Liver (tissue), 9 donors: Measurements from ENCODE around the gene HOXD9. TPM values are rescaled to one million over a fixed set of nuclear protein-coding genes. Genes with fewer than 3 reads are reported as not detected.

ENCODE experiments used
- DNase-seq: peaks from one replicate; pipeline ENCODE4 v3.0.0-alpha.2; 2017; ENCODE audit warnings: low spot score
- H3K27ac ChIP-seq, 2 donors: one replicate each; pipeline ENCODE4 v1.7.0; 2013; ENCODE audit warnings: inconsistent platforms in 2 of 2, low read length in 2 of 2, control low read depth in 1 of 2, low read depth in 1 of 2, mild to moderate bottlenecking in 1 of 2
- H3K27me3 ChIP-seq, 4 donors: one replicate each; pipeline versions ENCODE4 v1.6.1 to v1.7.0; 2013; ENCODE audit warnings: low read length in 3 of 4, inconsistent platforms in 1 of 4, mild to moderate bottlenecking in 1 of 4, moderate library complexity in 1 of 4; ENCODE audit not compliant: control insufficient read depth in 4 of 4, insufficient read depth in 4 of 4
- H3K36me3 ChIP-seq, 4 donors: one replicate each; pipeline versions ENCODE4 v1.6.1 to v1.7.0; 2013; ENCODE audit warnings: low read length in 3 of 4, mild to moderate bottlenecking in 3 of 4, low read depth in 1 of 4, moderate library complexity in 1 of 4; ENCODE audit not compliant: control insufficient read depth in 4 of 4, insufficient read depth in 3 of 4
- H3K4me1 ChIP-seq, 4 donors: one replicate each; pipeline versions ENCODE4 v1.6.1 to v1.7.0; 2013; ENCODE audit warnings: low read length in 3 of 4, mild to moderate bottlenecking in 3 of 4, moderate library complexity in 1 of 4; ENCODE audit not compliant: control insufficient read depth in 4 of 4, insufficient read depth in 4 of 4
- H3K4me3 ChIP-seq, 3 donors: one replicate each; pipeline versions ENCODE4 v1.6.1 to v1.7.0; 2013; ENCODE audit warnings: low read length in 3 of 3, control low read depth in 1 of 3, low read depth in 1 of 3, mild to moderate bottlenecking in 1 of 3
- H3K9ac ChIP-seq, 2 donors: one replicate each; pipeline ENCODE4 v1.7.0; 2013; ENCODE audit warnings: low read length in 2 of 2, mild to moderate bottlenecking in 2 of 2, moderate library complexity in 2 of 2, control low read depth in 1 of 2, low read depth in 1 of 2
- H3K9me3 ChIP-seq, 4 donors: one replicate each; pipeline versions ENCODE4 v1.6.1 to v1.7.0; 2013; ENCODE audit warnings: low read length in 3 of 4; ENCODE audit not compliant: control insufficient read depth in 4 of 4
- EGR1 ChIP-seq, 2 donors: IDR thresholded peaks; 2 replicates each; pipeline ENCODE4 v1.6.1; 2016 to 2018; ENCODE audit warnings: antibody characterized with exemption in 2 of 2, low read depth in 2 of 2
- FOXA1 ChIP-seq: IDR thresholded peaks from 2 replicates; pipeline ENCODE4 v1.6.1; 2016; ENCODE audit warnings: antibody characterized with exemption
- FOXA2 ChIP-seq: IDR thresholded peaks from 2 replicates; pipeline ENCODE4 v1.6.1; 2016; ENCODE audit warnings: antibody characterized with exemption
- GABPA ChIP-seq, 2 donors: IDR thresholded peaks in 1 of 2; conservative IDR thresholded peaks in 1 of 2; 2 replicates each; pipeline ENCODE4 v1.6.1; 2016; ENCODE audit warnings: antibody characterized with exemption in 2 of 2, mild to moderate bottlenecking in 1 of 2, moderate library complexity in 1 of 2
- HNF4A ChIP-seq, 2 donors: conservative IDR thresholded peaks; 2 replicates each; pipeline ENCODE4 v1.6.1; 2016; ENCODE audit warnings: antibody characterized with exemption in 2 of 2, mild to moderate bottlenecking in 2 of 2
- HNF4G ChIP-seq: IDR thresholded peaks from 2 replicates; pipeline ENCODE4 v1.6.1; 2016; ENCODE audit warnings: antibody characterized with exemption
- JUND ChIP-seq, 2 donors: IDR thresholded peaks; 2 replicates each; pipeline ENCODE4 v1.6.1; 2016; ENCODE audit warnings: antibody characterized with exemption in 2 of 2
- NR2F2 ChIP-seq: IDR thresholded peaks from 2 replicates; pipeline ENCODE4 v1.6.1; 2016; ENCODE audit warnings: antibody characterized with exemption
- RAD21 ChIP-seq, 2 donors: IDR thresholded peaks; 2 replicates each; pipeline ENCODE4 v1.6.1; 2016; ENCODE audit warnings: antibody characterized with exemption in 2 of 2, mild to moderate bottlenecking in 2 of 2
- RXRA ChIP-seq, 2 donors: IDR thresholded peaks; 2 replicates each; pipeline ENCODE4 v1.6.1; 2017 to 2018; ENCODE audit warnings: antibody characterized with exemption in 2 of 2, mild to moderate bottlenecking in 1 of 2
- SP1 ChIP-seq: IDR thresholded peaks from 2 replicates; pipeline ENCODE4 v1.6.1; 2018; ENCODE audit warnings: antibody characterized with exemption, mild to moderate bottlenecking
- TAF1 ChIP-seq: conservative IDR thresholded peaks from 2 replicates; pipeline ENCODE4 v1.6.1; 2016; ENCODE audit warnings: antibody characterized with exemption, mild to moderate bottlenecking
- YY1 ChIP-seq: IDR thresholded peaks from 2 replicates; pipeline ENCODE4 v1.6.1; 2016; ENCODE audit warnings: antibody characterized with exemption, mild to moderate bottlenecking
- WGBS: extraction: QIAGEN DNeasy Blood & Tissue Kit; methylation state at CpG from one replicate; pipeline ENCODE4 v1.1.7; 2013; 5-methylcytosine and 5-hydroxymethylcytosine counted together
- polyA plus RNA-seq, 2 donors: library from polyadenylated mRNA; stranded (reverse) in 1 of 2; unstranded in 1 of 2; fragments of 200-250 nt in 1 of 2; fragments of >200 nt in 1 of 2; fragmentation: Nextera tagmentation in 1 of 2; extraction: Ambion mirVana in 1 of 2; gene quantifications; one replicate each; pipeline versions ENCODE4 v1.2.1 to v1.2.3, GENCODE V29; 2013 to 2015
- total RNA-seq, 2 donors: library from RNA; depleted of rRNA; stranded (reverse); fragments of >200 nt; gene quantifications; one replicate each; pipeline ENCODE4 v1.2.3, GENCODE V29; 2014
- TF ChIP-seq, protein P1 (sequence below): IDR thresholded peaks from 2 replicates; pipeline ENCODE4 v1.6.1; 2016; ENCODE audit warnings: antibody characterized with exemption
- TF ChIP-seq, protein P2 (sequence below): IDR thresholded peaks from 2 replicates; pipeline ENCODE4 v1.6.1; 2016; ENCODE audit warnings: antibody characterized with exemption
- TF ChIP-seq, protein P3 (sequence below): IDR thresholded peaks from 2 replicates; pipeline ENCODE4 v1.6.1; 2016; ENCODE audit warnings: antibody characterized with exemption, mild to moderate bottlenecking
- TF ChIP-seq, protein P4 (sequence below): fragments of 150-350 bp; IDR thresholded peaks from 2 replicates; pipeline ENCODE4 v1.5.1; 2017; ENCODE audit warnings: improper control_type of control experiment, low read depth, low read length; ENCODE audit not compliant: missing input control
- donor health status: healthy.
- donor health status: healthy.
- donor health status: healthy.
- donor health status: healthy.
- donor health status: healthy.

Gene HOXD9
- total and polyA plus RNA-seq, 4 donors, result 0.07 TPM; not detected in 3

DNA sequence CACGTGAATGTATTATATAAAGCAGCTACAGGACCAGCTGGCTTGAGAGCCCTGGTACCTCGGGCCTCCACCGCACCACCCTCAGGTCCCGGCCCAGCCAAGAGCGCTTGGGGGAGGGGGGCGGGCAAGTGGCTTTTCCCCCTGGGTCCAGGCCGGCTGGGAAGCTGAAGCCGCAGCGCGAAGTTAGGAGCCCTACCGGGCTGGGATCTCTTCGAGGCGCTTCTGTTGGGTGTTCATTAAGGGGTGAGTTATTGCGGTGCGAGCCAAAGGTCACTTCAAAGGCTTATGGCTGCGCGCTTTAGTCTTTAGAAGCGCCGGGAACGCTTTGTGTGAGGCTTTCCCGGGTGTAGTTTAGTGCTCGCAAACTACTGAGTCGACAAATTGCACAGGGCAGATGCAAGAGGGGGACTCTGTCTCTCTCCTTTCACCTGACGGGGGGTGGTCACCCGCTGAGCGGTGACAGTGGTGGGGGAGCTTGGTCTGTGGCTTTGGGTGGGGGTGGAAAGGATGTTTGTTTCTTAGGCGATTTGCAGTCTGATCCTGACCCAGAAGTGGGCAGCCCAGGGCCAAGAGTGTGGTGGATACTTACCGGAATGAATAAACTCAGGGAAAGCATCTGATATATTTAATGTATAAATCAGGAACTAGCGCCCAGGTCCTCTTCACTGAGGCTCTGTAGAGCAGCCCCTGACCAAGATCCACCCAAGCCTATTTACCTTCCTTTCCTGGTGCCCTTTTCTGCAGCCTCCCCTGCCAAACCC is 40.6 kb downstream of the HOXD9 start:
- no peak overlapping the region for H3K27ac ChIP-seq
- peaks cover 0 to 7% (median 0%) of the 10 kb centered on the region in 4 donors for H3K9me3 ChIP-seq
- peaks cover 0 to 23% (median 7%) of the 10 kb centered on the region in 4 donors for H3K4me1 ChIP-seq
- no peak overlapping the region for H3K9ac ChIP-seq
- no peak for DNase-seq
- 6% methylated on average over 29 of the region's 29 CpGs for WGBS
- H3K27me3 ChIP-seq, result peaks cover 15 to 40% (median 24%) of the 10 kb centered on the region in 4 donors
- H3K36me3 ChIP-seq, result no peaks in the 10 kb centered on the region
- H3K4me3 ChIP-seq, result no peak overlapping the region
- TF ChIP-seq NR2F2 (no peak), FOXA1 (no peak), HNF4A (conservative IDR thresholded peaks at IDR 0.05) (no peak), HNF4G (no peak), TAF1 (no peak), GABPA (IDR thresholded peaks at IDR 0.05 in 1 of 2, conservative IDR thresholded peaks at IDR 0.05 in 1 of 2) (no peak), YY1 (no peak), JUND (IDR thresholded peaks at IDR 0.05) (no peak), EGR1 (IDR thresholded peaks at IDR 0.05; ENCODE audit: low read depth in 2 of 2) (no peak)
- TF ChIP-seq, protein P1, sequence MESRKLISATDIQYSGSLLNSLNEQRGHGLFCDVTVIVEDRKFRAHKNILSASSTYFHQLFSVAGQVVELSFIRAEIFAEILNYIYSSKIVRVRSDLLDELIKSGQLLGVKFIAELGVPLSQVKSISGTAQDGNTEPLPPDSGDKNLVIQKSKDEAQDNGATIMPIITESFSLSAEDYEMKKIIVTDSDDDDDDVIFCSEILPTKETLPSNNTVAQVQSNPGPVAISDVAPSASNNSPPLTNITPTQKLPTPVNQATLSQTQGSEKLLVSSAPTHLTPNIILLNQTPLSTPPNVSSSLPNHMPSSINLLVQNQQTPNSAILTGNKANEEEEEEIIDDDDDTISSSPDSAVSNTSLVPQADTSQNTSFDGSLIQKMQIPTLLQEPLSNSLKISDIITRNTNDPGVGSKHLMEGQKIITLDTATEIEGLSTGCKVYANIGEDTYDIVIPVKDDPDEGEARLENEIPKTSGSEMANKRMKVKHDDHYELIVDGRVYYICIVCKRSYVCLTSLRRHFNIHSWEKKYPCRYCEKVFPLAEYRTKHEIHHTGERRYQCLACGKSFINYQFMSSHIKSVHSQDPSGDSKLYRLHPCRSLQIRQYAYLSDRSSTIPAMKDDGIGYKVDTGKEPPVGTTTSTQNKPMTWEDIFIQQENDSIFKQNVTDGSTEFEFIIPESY, result no peak
- TF ChIP-seq, protein P2, sequence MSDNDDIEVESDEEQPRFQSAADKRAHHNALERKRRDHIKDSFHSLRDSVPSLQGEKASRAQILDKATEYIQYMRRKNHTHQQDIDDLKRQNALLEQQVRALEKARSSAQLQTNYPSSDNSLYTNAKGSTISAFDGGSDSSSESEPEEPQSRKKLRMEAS, result no peak
- TF ChIP-seq, protein P3, sequence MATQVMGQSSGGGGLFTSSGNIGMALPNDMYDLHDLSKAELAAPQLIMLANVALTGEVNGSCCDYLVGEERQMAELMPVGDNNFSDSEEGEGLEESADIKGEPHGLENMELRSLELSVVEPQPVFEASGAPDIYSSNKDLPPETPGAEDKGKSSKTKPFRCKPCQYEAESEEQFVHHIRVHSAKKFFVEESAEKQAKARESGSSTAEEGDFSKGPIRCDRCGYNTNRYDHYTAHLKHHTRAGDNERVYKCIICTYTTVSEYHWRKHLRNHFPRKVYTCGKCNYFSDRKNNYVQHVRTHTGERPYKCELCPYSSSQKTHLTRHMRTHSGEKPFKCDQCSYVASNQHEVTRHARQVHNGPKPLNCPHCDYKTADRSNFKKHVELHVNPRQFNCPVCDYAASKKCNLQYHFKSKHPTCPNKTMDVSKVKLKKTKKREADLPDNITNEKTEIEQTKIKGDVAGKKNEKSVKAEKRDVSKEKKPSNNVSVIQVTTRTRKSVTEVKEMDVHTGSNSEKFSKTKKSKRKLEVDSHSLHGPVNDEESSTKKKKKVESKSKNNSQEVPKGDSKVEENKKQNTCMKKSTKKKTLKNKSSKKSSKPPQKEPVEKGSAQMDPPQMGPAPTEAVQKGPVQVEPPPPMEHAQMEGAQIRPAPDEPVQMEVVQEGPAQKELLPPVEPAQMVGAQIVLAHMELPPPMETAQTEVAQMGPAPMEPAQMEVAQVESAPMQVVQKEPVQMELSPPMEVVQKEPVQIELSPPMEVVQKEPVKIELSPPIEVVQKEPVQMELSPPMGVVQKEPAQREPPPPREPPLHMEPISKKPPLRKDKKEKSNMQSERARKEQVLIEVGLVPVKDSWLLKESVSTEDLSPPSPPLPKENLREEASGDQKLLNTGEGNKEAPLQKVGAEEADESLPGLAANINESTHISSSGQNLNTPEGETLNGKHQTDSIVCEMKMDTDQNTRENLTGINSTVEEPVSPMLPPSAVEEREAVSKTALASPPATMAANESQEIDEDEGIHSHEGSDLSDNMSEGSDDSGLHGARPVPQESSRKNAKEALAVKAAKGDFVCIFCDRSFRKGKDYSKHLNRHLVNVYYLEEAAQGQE, result no peak
- TF ChIP-seq, protein P4, sequence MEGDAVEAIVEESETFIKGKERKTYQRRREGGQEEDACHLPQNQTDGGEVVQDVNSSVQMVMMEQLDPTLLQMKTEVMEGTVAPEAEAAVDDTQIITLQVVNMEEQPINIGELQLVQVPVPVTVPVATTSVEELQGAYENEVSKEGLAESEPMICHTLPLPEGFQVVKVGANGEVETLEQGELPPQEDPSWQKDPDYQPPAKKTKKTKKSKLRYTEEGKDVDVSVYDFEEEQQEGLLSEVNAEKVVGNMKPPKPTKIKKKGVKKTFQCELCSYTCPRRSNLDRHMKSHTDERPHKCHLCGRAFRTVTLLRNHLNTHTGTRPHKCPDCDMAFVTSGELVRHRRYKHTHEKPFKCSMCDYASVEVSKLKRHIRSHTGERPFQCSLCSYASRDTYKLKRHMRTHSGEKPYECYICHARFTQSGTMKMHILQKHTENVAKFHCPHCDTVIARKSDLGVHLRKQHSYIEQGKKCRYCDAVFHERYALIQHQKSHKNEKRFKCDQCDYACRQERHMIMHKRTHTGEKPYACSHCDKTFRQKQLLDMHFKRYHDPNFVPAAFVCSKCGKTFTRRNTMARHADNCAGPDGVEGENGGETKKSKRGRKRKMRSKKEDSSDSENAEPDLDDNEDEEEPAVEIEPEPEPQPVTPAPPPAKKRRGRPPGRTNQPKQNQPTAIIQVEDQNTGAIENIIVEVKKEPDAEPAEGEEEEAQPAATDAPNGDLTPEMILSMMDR, result no peak

DNA sequence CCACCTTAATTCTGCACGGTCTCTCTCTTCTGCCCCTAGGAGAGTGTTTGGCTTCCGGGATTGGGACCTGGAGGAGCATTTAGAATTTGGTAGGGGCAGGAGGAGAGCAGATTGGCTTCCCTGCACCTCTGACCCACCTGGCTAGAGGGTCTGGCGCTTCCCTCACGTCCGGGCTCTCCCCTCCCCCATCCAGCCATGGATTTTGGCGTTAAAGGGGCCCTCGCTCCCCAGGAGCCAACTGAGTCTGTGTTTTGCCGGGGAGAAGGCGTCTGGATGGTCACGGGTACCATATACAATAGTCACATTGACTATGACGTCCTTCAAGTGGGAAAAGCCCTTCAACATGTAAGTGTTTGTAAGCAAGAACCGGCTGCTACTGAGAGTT is 41.1 kb downstream of the HOXD9 start:
- Histone ChIP-seq H3K9me3 (peaks cover 0 to 7% (median 0%) of the 10 kb centered on the region in 4 donors), H3K4me1 (peaks cover 0 to 23% (median 7%) of the 10 kb centered on the region in 4 donors), H3K9ac (no peak overlapping the region), H3K4me3 (no peak overlapping the region), H3K27ac (no peak overlapping the region), H3K27me3 (peaks cover 9 to 40% (median 23%) of the 10 kb centered on the region in 4 donors), H3K36me3 (no peaks in the 10 kb centered on the region)
- TF ChIP-seq, protein P1, result no peak
- no peak for TF ChIP-seq SP1
- no peak for TF ChIP-seq NR2F2
- TF ChIP-seq RAD21 (IDR thresholded peaks at IDR 0.05), result no peak
- no peak for TF ChIP-seq TAF1
- TF ChIP-seq RXRA (IDR thresholded peaks at IDR 0.05), result no peak
- TF ChIP-seq FOXA1, result no peak
- no peak for TF ChIP-seq YY1
- TF ChIP-seq FOXA2, result no peak
- TF ChIP-seq EGR1 (IDR thresholded peaks at IDR 0.05; ENCODE audit: low read depth in 2 of 2), result no peak
- 12% methylated on average over 12 of the region's 12 CpGs for WGBS
- no peak for DNase-seq
